T-helper 2 cell treated with Interferon-gamma antibody and Interleukin-4, amounts not matched to agents 100 ng/mL and 5 ng/mL, for 36 hours (primary cell): Measurements from ENCODE around the gene CELF1. TPM values are rescaled to one million over a fixed set of nuclear protein-coding genes. Genes with fewer than 3 reads are reported as not detected.

Experiments
- intact Hi-C: fragments of 100-400 bp; cut with micrococcal nuclease; formaldehyde crosslinking; loops from one replicate; pipeline ENCODE4 v1.15.1; 2023
- total RNA-seq: library from RNA; stranded (reverse); gene quantifications from 2 replicates; pipeline ENCODE4 v1.2.3, GENCODE V29; 2022

CELF1 gene
- 115 and 123 TPM in 2 replicates for total RNA-seq

GRCh38 chr11:47552566-47553405 is at the start of gene CELF1:
CELF1 (minus strand) TSS chr11:47553132; CDS start chr11:47499523, 53,609 bp downstream.
- intact Hi-C loops, result loop anchor here (1.0 to 5.0 kb wide), 10 partner anchors 13 to 338 kb away; partner anchors contain the start of genes AGBL2, DDB2, FNBP4 and MTCH2

GRCh38 chr11:47599902-47600301 is 47.0 kb upstream of the CELF1 start:
- intact Hi-C loops, result no loop called here

DNA sequence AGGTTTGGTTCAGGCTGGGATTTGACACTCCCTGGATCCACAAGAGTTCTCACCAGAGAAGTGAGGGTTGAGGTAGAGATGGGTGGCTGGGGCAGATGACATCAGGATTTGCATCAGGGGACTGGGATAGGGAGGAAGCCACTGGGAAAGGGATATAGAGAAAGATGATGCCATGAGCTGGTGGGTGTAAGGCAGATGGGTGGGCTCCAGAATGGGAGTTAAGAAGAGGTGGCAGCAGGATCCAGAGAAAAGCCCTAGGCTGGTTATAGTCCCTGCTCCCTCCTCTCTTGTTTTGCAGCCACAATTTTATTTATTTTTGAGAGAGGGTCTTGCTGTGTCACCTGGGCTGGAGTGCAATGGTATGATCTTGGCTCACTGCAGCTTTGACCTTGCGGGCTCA is 43.0 kb upstream of the CELF1 start:
- intact Hi-C loops, result no loop called here

- intact Hi-C loops, result no loop called here
Observed at GRCh38 chr11:47595029-47595428, 42.1 kb upstream of the CELF1 start.

DNA sequence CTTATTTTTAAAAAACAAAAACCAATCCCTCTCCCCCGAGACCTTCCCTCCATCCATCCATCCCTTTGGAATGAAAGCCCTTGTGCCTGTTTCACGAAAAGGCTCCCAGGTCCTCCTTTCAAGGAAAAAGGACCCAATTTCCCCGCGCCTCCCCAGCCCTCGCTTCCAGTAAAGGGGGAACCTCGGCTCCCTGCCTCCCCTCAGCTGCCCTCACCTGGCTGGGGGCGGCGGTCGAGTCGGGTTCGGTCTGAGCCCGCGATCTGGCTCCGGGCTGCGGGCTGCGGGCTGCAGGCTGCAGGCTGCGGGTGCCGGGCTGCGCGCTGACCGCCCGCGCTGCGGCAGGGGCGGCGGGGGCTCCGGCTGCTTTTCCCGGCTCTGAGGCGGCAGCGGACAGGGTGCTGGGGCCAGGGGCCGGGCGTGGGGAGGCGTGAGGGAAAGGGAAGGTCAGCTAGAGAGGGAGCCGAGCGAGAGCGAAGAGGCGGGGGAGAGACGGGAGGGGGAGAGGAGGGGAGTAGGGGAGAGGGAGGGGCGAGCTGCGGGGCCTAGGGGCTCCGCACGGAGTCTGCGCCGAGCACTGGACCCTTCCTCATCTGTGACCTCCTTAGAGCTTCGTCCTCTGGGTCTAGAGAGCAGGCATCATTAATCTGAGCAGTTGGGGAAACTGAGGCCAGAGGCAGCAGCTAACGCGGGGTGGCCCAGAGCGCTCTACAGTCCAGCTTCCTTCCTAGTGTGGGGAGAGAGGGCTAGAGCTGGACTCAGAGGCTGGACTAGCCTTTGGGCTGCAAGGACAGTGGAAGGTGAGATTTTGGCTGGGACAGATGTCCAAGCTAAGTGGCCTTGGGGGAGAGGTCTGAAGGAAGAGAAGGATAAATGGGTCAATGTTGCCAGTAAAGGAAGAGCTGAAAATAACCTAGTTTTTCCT is 41.3 kb upstream of the CELF1 start, which contains the start of gene C1QTNF4:
TSS of gene C1QTNF4 (minus strand) at position 478 of the 922 bp plus-strand sequence. CDS start 3,601 bp downstream, outside the sequence.
- intact Hi-C loops, result no loop called here

- intact Hi-C loops, result no loop called here
Observed at GRCh38 chr11:47593492-47593933, 40.6 kb upstream of the CELF1 start.

DNA sequence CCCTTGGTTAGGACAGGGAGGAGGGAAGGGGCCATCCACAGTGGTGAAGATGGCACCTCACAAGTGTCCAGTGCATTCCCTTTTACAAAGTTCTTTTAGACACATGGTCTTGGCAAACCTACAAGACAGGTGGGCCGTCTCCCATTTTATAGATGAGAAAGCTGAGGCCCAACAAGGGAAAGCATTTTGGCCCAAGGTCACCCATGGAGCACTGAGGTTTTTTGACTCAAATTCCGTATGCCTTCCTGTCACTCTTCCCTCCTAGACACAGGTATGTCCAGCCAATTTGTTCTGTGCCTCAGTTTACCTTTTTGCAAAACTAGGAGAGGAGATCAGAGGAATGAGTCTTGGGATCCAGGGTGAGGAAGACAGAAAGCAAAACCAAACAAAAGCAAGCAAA is 40.0 kb upstream of the CELF1 start:
- intact Hi-C loops, result no loop called here

GRCh38 chr11:47592251-47592650 is 39.3 kb upstream of the CELF1 start:
- intact Hi-C loops, result no loop called here

DNA sequence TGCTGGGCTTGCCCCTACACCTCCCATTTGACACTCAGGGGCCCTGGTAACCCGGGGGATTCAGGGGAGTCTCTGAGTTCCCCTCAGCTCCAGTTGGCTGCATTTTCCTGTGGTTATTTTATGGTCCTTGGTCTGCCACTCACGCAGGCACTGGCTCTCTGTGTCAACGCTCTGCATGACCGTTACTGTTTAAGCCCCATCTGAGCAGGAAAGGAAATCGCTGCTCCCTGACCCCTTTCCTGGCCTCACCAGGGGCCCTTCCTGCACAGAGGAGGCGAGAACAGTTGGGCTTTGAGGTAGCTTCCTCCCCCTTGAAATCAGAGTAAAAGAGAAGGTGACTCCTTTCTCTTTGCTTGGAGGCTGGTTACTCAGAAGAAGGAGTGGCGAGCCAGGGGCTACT is 38.8 kb upstream of the CELF1 start:
- intact Hi-C loops, result no loop called here

DNA sequence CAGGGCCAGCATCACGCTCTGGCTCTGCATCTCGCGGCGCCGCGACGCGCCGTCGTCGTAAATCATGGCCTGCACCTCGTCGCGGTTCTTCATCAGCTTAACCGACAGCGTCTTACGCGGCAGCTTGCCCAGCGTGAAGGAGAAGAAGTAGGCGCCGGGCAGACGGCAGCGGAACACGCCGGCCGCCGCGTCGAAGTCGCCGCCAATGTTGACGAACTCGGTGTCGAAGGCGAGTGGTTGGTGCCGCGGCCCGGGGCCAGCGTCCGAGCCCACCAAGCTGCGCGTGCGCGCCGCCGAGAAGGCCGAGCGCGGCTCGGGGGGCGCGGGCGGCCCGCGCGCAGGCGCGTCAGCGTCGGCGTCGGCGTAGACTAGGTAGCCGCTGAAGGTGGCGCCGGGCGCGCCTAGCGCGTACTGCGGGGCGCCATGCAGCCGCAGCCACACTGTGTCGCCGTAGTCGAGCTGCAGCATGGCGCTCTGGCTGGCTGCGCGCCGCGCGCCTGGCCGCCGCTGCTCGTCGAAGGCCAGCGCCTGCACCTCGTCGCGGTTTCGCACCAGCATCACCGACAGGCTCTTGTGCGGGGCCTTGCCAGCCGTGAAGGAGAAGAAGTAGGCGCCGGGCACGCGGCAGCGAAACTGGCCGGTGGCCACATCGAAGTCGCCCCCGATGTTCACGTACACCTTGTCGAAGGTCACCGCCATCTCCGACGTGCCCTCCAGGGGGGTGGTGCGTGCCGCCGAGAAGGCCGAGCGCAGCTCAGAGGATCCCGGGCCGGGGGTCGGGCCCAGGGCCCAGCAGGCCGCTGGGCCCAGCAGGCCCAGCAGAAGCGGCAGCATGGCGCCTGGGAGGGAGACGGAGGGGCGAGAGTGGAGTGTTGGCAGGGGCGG is 37.3 kb upstream of the CELF1 start:
- intact Hi-C loops, result no loop called here

DNA sequence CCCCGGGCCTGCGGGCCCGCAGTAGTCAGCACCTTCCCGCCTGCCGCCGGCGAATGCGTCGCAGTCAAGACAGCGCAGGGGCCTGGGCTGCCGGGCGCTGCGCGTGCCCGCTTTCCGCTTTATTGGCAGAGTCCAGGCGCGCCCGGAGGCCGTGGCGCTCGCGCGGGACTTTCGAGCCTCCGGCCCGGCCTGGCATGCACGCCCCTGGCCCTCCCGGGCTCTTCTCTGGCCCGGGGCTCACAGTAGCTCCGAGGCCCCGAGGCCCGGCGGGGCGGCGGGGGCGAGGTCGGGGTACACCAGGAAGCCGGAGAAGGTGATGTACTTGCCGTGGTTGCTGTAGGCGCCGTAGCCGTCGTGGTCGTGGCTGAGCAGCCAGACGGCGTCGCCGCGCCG is 36.6 kb upstream of the CELF1 start:
- intact Hi-C loops, result no loop called here

- intact Hi-C loops, result no loop called here
Observed at GRCh38 chr11:47589118-47589517, 36.2 kb upstream of the CELF1 start.

DNA sequence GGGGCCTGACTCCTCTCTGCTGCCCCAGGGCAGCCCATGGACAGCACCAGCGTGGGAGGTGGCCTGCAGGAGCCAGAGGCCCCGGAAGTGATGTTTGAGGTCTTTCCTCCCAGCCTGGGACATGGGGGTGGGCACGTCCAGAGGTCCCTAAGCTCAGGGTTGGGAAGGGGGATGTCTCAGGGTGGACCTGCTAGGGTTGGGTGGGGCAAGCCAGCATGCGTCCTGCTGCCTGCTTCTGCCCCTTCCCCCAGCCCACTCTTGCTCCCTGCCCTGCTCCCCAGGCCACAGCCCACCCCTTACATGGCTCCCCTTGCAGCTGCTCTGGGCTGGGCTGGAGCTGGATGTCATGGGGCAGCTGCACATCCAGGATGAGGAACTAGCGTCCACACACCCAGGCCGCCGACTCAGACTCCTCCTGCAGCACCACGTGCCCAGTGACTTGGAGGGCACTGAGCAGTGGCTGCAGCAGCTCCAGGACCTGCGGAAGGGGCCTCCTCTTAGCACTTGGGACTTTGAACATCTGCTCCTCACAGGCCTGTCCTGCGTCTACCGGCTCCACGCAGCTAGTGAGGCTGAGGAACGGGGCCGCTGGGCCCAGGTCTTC is 34.9 kb upstream of the CELF1 start:
- intact Hi-C loops, result no loop called here

- intact Hi-C loops, result no loop called here
Observed at GRCh38 chr11:47587039-47587716, 34.2 kb upstream of the CELF1 start.

- intact Hi-C loops, result no loop called here
Observed at GRCh38 chr11:47586098-47586855, 33.3 kb upstream of the CELF1 start, which contains the start of gene FAM180B. FAM180B (plus strand) TSS chr11:47586678; CDS start chr11:47586769, 91 bp downstream.

DNA sequence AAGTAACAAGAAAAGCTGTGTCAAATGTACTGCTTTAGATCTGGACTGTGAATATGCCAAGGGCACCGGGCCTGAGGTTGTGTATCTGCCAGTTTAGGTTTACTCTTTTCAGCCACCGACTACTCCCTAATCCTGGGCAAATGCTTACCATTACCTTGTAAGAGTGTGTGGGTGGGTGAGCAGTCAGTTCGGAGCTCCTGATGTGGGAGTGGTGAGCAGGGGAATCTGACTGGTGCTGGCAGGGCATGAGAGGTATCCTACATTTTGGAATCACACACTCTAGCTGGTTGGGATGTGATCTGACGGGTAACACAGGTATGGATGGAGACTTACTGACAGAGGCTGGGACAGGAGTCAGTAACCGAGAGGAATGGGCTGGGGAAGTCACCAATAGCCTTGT is 30.9 kb upstream of the CELF1 start:
- intact Hi-C loops, result no loop called here

GRCh38 chr11:47578524-47579494 is 25.9 kb upstream of the CELF1 start, which contains the start of the genes KBTBD4 and NDUFS3:
KBTBD4 (minus strand) TSS chr11:47578970; CDS start chr11:47578951, 19 bp downstream.
NDUFS3 (plus strand) TSS chr11:47579074; CDS start chr11:47579092, 18 bp downstream.
- intact Hi-C loops, result loop anchor here (1.0 to 5.0 kb wide), 7 partner anchors 13 to 362 kb away; partner anchors contain the start of genes CELF1, FNBP4, MTCH2 and NUP160
